GM19238 (cell line): ENCODE results near the gene CUEDC1.
"Not testable (repeated sequence)": the region's sequence is repeated elsewhere in the genome, so short reads cannot be mapped to it uniquely, and the experiment has no call there.

Experiments used
- DNase-seq: peaks from one replicate; pipeline ENCODE4 v3.0.0; 2011; ENCODE audit warnings: low spot score; ENCODE audit not compliant: insufficient read length

CUEDC1 gene

GRCh38 chr17:57938061-57938502, 17.1 kb downstream of the CUEDC1 start:
- no peak for DNase-seq

GRCh38 chr17:57937492-57937891, 17.7 kb downstream of the CUEDC1 start:
- no peak for DNase-seq

GRCh38 chr17:57935833-57936807, 19.1 kb downstream of the CUEDC1 start:
- no peak for DNase-seq

GRCh38 chr17:57931488-57932137, 23.6 kb downstream of the CUEDC1 start:
- no peak for DNase-seq

- DNase-seq, result no peak
These were observed 25.0 kb downstream of the CUEDC1 start for GRCh38 chr17:57930239-57930638.

GRCh38 chr17:57929386-57929785, 25.8 kb downstream of the CUEDC1 start:
- DNase-seq, result no peak

- no peak for DNase-seq
These were observed 26.3 kb downstream of the CUEDC1 start for GRCh38 chr17:57928928-57929327.

- no peak for DNase-seq
These were observed 28.0 kb downstream of the CUEDC1 start for GRCh38 chr17:57927048-57927723.

- no peak for DNase-seq
These were observed 28.5 kb downstream of the CUEDC1 start for GRCh38 chr17:57926723-57927047.

GRCh38 chr17:57925361-57925990, 29.7 kb downstream of the CUEDC1 start:
- no peak for DNase-seq

GRCh38 chr17:57924677-57925076, 30.5 kb downstream of the CUEDC1 start:
- DNase-seq, result no peak

- DNase-seq, result no peak
These were observed 31.9 kb downstream of the CUEDC1 start for GRCh38 chr17:57923182-57923872.

GRCh38 chr17:57922745-57923144, 32.5 kb downstream of the CUEDC1 start:
- not testable (repeated sequence) for DNase-seq

- no peak for DNase-seq
These were observed 34.1 kb downstream of the CUEDC1 start for GRCh38 chr17:57920916-57921703.

- DNase-seq, result no peak
These were observed 35.3 kb downstream of the CUEDC1 start for GRCh38 chr17:57919918-57920317.

- DNase-seq, result no peak
These were observed 37.0 kb downstream of the CUEDC1 start for GRCh38 chr17:57918017-57918895.

- no peak for DNase-seq
These were observed 38.0 kb downstream of the CUEDC1 start for GRCh38 chr17:57916925-57917858.
